ENCODE results near the gene PON3.
A peak's percentile ranks its signal among the peaks of the same experiment; 100 is the strongest.

Gene PON3

DNA sequence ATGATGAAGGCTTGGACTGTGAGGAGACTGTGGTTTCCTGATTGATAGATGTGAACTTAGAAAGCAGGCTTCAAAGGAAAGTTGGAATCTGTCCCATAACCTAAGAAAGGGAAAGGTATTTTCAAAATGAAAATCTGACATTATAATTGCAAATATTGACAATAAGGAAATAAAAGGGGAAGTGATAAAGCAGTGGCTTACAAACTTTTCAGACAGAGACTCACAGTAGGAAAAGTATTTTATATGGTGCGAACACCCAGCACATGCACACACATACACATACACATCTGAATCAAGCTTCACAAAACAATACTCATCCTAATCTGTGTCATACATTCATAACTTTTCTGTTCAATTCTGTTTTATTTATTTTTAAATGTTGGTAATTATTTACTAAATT lies 76.6 kb downstream of the PON3 start:
- TF ChIP-seq CTCF (IDR thresholded peaks at IDR 0.05; ENCODE audit: extremely low read depth, missing control alignments): no peak

GRCh38 chr7:95318501-95319100 lies 77.6 kb downstream of the PON3 start:
- DNase-seq (ENCODE audit: low spot score): no peak
- TF ChIP-seq CTCF (IDR thresholded peaks at IDR 0.05; ENCODE audit: extremely low read depth, missing control alignments): no peak

More for the DNA sequence above, 76.6 kb downstream of the PON3 start:
- no peak for DNase-seq (ENCODE audit: low spot score)

DNA sequence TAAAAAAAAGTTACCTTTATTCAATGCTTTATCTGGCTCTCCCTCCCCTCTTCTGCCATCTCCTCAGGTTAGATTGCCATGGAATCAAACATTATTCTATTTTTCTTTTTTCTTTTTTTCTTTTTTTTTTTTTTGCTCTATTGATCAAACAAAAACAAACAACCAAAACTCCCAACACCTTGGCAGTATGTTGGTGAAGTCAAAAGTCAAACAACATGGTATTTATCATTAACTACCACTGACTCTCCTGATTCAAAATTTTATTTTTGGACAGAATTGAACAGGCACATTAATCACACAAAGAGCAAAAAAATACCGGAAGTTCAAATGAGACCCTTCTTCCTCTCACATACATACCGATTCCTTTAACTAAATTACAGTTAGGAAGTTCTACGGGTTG lies 78.2 kb downstream of the PON3 start:
- DNase-seq (ENCODE audit: low spot score): no peak
- no peak for TF ChIP-seq CTCF (IDR thresholded peaks at IDR 0.05; ENCODE audit: extremely low read depth, missing control alignments)

GRCh38 chr7:95317546-95317945 lies 78.6 kb downstream of the PON3 start:
- TF ChIP-seq CTCF (IDR thresholded peaks at IDR 0.05; ENCODE audit: extremely low read depth, missing control alignments): no peak
- no peak for DNase-seq (ENCODE audit: low spot score)

- peak; percentile 33 for DNase-seq (ENCODE audit: low spot score)
- TF ChIP-seq CTCF (IDR thresholded peaks at IDR 0.05; ENCODE audit: extremely low read depth, missing control alignments): no peak
These were observed 79.6 kb downstream of the PON3 start for GRCh38 chr7:95316588-95316987.

DNA sequence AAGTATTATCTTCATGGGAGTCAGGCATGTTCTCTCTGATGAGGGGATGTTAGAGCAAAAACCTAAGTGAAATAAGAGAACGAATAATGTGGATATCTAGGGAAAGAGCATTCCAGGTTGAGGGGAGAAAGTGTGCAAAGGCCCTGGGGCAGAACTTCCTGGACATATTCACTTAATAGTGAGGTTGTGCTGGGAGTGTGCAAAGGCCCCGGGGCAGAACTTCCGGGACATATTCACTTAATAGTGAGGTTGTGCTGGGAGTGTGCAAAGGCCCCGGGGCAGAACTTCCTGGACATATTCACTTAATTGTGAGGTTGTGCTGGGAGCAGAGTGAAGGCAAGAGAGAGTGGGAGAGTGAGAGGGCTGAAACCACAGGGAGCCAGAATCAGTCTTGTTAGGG lies 83.6 kb downstream of the PON3 start:
- no peak for TF ChIP-seq CTCF (IDR thresholded peaks at IDR 0.05; ENCODE audit: extremely low read depth, missing control alignments)
- DNase-seq (ENCODE audit: low spot score): no peak

- DNase-seq (ENCODE audit: low spot score): no peak
- no peak for TF ChIP-seq CTCF (IDR thresholded peaks at IDR 0.05; ENCODE audit: extremely low read depth, missing control alignments)
These were observed 84.8 kb downstream of the PON3 start for GRCh38 chr7:95311389-95311788.

All from GM20000 (cell line).